OCI-LY1 (cell line): ENCODE results near the gene SLC7A4.

Experiments
- H2AFZ ChIP-seq: fragments of 200-600 bp; sonication (generic), shearing (Covaris generic); 2 replicates; pipeline ENCODE4 v1.6.0; 2014; ENCODE audit warnings: antibody characterized with exemption, mild to moderate bottlenecking, low read length
- H3F3A ChIP-seq: fragments of 200-600 bp; sonication (generic), shearing (Covaris generic); 2 replicates; pipeline ENCODE4 v1.6.0; 2014; ENCODE audit warnings: mild to moderate bottlenecking, antibody characterized with exemption, low read length, moderate library complexity; ENCODE audit not compliant: insufficient read depth
- H3K27ac ChIP-seq: fragments of 200-600 bp; sonication (generic); 2 replicates; pipeline ENCODE4 v1.5.1; 2014; ENCODE audit warnings: low read length, mixed run types, mild to moderate bottlenecking, low read depth; ENCODE audit not compliant: poor library complexity, severe bottlenecking
- H3K27me3 ChIP-seq: fragments of 200-600 bp; sonication (generic); 2 replicates; pipeline ENCODE4 v1.6.0; 2014; ENCODE audit warnings: antibody characterized with exemption, mild to moderate bottlenecking, low read length, moderate library complexity; ENCODE audit not compliant: insufficient read depth
- H3K36me3 ChIP-seq: fragments of 200-600 bp; sonication (generic); 2 replicates; pipeline ENCODE4 v1.6.1; 2014; ENCODE audit warnings: mild to moderate bottlenecking, antibody characterized with exemption, low read length, moderate library complexity, mixed read lengths; ENCODE audit not compliant: insufficient read depth
- H3K4me1 ChIP-seq: fragments of 200-600 bp; sonication (generic); 2 replicates; pipeline ENCODE4 v1.5.1; 2014; ENCODE audit warnings: mild to moderate bottlenecking, low read length, moderate library complexity; ENCODE audit not compliant: insufficient read depth, severe bottlenecking
- H3K4me2 ChIP-seq: fragments of 200-600 bp; sonication (generic), shearing (Covaris generic); 2 replicates; pipeline ENCODE4 v1.6.1; 2014; ENCODE audit warnings: low read length
- H3K4me3 ChIP-seq: fragments of 200-600 bp; sonication (generic); 2 replicates; pipeline ENCODE4 v1.5.1; 2014; ENCODE audit warnings: low read length, low read depth, mild to moderate bottlenecking, mixed read lengths; ENCODE audit not compliant: poor library complexity, severe bottlenecking
- H3K79me2 ChIP-seq: fragments of 200-600 bp; shearing (Covaris generic); 2 replicates; pipeline ENCODE4 v1.6.1; 2016; ENCODE audit warnings: mixed run types, low read length, mixed read lengths; ENCODE audit not compliant: insufficient read depth
- H3K9ac ChIP-seq: fragments of 200-600 bp; sonication (generic), shearing (Covaris generic); 2 replicates; pipeline ENCODE4 v1.6.1; 2014; ENCODE audit warnings: mild to moderate bottlenecking, low read length, mixed read lengths
- H3K9me2 ChIP-seq: fragments of 200-600 bp; sonication (generic), shearing (Covaris generic); 2 replicates; pipeline ENCODE4 v1.6.1; 2014; ENCODE audit warnings: low read depth, mild to moderate bottlenecking, low read length, mixed read lengths
- H3K9me3 ChIP-seq: fragments of 200-600 bp; shearing (Covaris generic); 2 replicates; pipeline ENCODE4 v1.6.1; 2014; ENCODE audit warnings: low read length, mixed read lengths
- H4K20me1 ChIP-seq: fragments of 200-600 bp; sonication (generic), shearing (Covaris generic); 2 replicates; pipeline ENCODE4 v1.6.0; 2016; ENCODE audit warnings: mild to moderate bottlenecking, low read length; ENCODE audit not compliant: insufficient read depth
- EZH2 ChIP-seq: fragments of 200-600 bp; sonication (generic), shearing (Covaris generic); IDR thresholded peaks from 2 replicates; pipeline ENCODE4 v1.8.0; 2017; ENCODE audit warnings: borderline replicate concordance, mixed run types, mild to moderate bottlenecking, antibody characterized with exemption, low read length, moderate library complexity, mixed read lengths
- TF ChIP-seq, protein P1 (sequence below): fragments of 200-600 bp; sonication (generic), shearing (Covaris generic); IDR thresholded peaks from 2 replicates; pipeline ENCODE4 v1.5.1; 2017; ENCODE audit warnings: mild to moderate bottlenecking, antibody characterized with exemption, low read length, moderate library complexity, mixed read lengths

SLC7A4 gene

DNA sequence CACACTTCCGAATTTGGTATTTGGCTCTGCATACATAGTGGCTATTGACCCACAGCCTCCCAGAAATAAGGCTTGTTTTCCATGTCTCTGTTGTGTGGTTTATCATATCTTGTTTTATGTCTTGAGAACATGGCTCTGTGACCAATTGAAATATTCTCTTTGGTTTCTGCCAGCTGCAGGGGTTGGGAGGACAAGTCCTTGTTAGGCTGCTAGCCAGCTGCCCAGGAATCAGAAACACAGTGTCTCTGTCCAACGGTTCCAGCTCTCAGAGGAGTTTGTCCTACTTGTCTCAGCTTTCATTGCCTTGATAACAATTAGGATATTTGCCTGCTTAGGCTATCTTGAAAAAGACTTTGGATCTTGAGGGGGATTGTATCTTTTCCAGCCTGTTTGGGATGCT, 6.0 kb upstream of the SLC7A4 start:
- TF ChIP-seq EZH2: no peak
- TF ChIP-seq, protein P1, sequence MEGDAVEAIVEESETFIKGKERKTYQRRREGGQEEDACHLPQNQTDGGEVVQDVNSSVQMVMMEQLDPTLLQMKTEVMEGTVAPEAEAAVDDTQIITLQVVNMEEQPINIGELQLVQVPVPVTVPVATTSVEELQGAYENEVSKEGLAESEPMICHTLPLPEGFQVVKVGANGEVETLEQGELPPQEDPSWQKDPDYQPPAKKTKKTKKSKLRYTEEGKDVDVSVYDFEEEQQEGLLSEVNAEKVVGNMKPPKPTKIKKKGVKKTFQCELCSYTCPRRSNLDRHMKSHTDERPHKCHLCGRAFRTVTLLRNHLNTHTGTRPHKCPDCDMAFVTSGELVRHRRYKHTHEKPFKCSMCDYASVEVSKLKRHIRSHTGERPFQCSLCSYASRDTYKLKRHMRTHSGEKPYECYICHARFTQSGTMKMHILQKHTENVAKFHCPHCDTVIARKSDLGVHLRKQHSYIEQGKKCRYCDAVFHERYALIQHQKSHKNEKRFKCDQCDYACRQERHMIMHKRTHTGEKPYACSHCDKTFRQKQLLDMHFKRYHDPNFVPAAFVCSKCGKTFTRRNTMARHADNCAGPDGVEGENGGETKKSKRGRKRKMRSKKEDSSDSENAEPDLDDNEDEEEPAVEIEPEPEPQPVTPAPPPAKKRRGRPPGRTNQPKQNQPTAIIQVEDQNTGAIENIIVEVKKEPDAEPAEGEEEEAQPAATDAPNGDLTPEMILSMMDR: no peak
- no peak overlapping the region for H2AFZ ChIP-seq

DNA sequence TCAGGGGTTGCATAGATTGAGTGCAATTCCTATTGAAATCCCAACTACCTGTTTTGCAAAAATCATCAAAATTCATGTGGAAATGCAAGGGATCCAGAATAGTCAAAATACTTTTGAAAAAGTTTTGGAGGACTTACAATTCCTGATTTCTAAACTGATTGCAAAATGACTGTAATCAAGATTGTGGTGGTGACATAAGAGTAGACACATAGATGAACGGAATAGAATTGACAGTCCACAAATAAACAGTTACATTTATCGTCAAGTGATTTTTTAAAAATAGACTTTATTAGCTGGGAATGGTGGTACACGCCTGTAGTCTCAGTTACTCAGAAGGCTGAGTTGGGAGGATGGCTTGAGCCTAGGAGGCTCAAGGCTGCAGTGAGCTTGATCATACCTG, 2.6 kb upstream of the SLC7A4 start:
- Histone ChIP-seq H3K27me3 (0 out of 2 replicates have a peak, but pooled peaks cover 10% of the 10 kb centered on the region), H3K27ac (no peak overlapping the region), H3K9me2 (no peaks in the 10 kb centered on the region), H3K4me3 (no peak overlapping the region), H3K9ac (no peak overlapping the region), H3K9me3 (no peaks in the 10 kb centered on the region), H3K79me2 (no peaks in the 10 kb centered on the region), H4K20me1 (no peaks in the 10 kb centered on the region), H3K4me1 (no peaks in the 10 kb centered on the region), H3K4me2 (no peak overlapping the region), H3K36me3 (no peaks in the 10 kb centered on the region), H2AFZ (no peak overlapping the region), H3F3A (no peaks in the 10 kb centered on the region)
- no peak for TF ChIP-seq EZH2
- TF ChIP-seq, protein P1: no peak

More for the DNA sequence above, 6.0 kb upstream of the SLC7A4 start:
- no peaks in the 10 kb centered on the region for H3K9me3 ChIP-seq
- H3K27ac ChIP-seq: no peak overlapping the region
- H3K9ac ChIP-seq: no peak overlapping the region
- no peaks in the 10 kb centered on the region for H3K4me1 ChIP-seq
- H3F3A ChIP-seq: no peaks in the 10 kb centered on the region
- H3K4me2 ChIP-seq: no peak overlapping the region
- H3K9me2 ChIP-seq: no peaks in the 10 kb centered on the region
- H3K27me3 ChIP-seq: 0 out of 2 replicates have a peak, but pooled peaks cover 9% of the 10 kb centered on the region
- H3K79me2 ChIP-seq: no peaks in the 10 kb centered on the region
- H4K20me1 ChIP-seq: no peaks in the 10 kb centered on the region
- H3K4me3 ChIP-seq: no peak overlapping the region
- no peaks in the 10 kb centered on the region for H3K36me3 ChIP-seq

DNA sequence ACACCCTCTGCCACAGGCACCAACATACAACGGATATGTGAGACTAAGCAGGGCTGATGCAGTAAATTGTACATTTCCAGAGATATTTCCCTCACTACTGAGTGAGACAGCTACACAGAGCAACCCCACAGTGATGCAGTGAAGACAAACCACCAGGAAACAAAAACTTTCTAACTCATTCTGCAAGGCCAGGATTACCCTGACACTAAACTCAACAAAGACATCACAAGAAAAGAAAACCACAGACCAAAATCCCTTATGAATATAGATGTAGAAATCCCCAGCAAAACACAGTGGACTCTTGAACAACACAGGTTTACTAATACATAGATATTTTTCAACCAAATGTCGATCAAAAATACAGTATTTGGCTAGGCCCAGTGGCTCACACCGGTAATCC, 1.5 kb upstream of the SLC7A4 start:
- TF ChIP-seq EZH2: no peak
- TF ChIP-seq, protein P1: no peak
- H3K4me3 ChIP-seq: no peak overlapping the region
- no peak overlapping the region for H3K4me2 ChIP-seq

More for the DNA sequence above, 1.5 kb upstream of the SLC7A4 start:
- Histone ChIP-seq H3K4me1 (no peaks in the 10 kb centered on the region), H3K27me3 (0 out of 2 replicates have a peak, but pooled peaks cover 10% of the 10 kb centered on the region), H4K20me1 (no peaks in the 10 kb centered on the region), H3K9ac (no peak overlapping the region), H3F3A (no peaks in the 10 kb centered on the region), H3K9me3 (no peaks in the 10 kb centered on the region), H3K9me2 (no peaks in the 10 kb centered on the region), H3K36me3 (no peaks in the 10 kb centered on the region), H3K79me2 (no peaks in the 10 kb centered on the region), H2AFZ (no peak overlapping the region), H3K27ac (no peak overlapping the region)
